Mesenchymal stem cell (in vitro differentiated cells and primary cell): ENCODE data around the gene CIITA.

Experiments
- DNase-seq: peaks from one replicate; pipeline ENCODE4 v3.0.0-alpha.2; 2013
- H2AFZ ChIP-seq: one replicate; pipeline ENCODE4 v1.6.1; 2013; ENCODE audit warnings: low read depth, mild to moderate bottlenecking, control low read depth, inconsistent platforms, low read length, moderate library complexity
- H2AK5ac ChIP-seq: 2 replicates; pipeline ENCODE4 v1.6.1; 2013; ENCODE audit warnings: low read length, moderate library complexity, mild to moderate bottlenecking, inconsistent platforms; ENCODE audit not compliant: severe bottlenecking
- H2BK120ac ChIP-seq: one replicate; pipeline ENCODE4 v1.6.1; 2013; ENCODE audit warnings: low read depth, mild to moderate bottlenecking, inconsistent platforms, low read length, moderate library complexity
- H2BK12ac ChIP-seq, 2 experiments: one replicate each; pipeline ENCODE4 v1.6.1; 2013; ENCODE audit warnings: inconsistent platforms in 2 of 2, low read length in 2 of 2, mild to moderate bottlenecking in 2 of 2, moderate library complexity in 2 of 2, control low read depth in 1 of 2
- H2BK15ac ChIP-seq: one replicate; pipeline ENCODE4 v1.6.1; 2013; ENCODE audit warnings: mild to moderate bottlenecking, low read depth, inconsistent platforms; ENCODE audit not compliant: poor library complexity, severe bottlenecking
- H2BK5ac ChIP-seq: 2 replicates; pipeline ENCODE4 v1.6.1; 2013; ENCODE audit warnings: low read depth, mild to moderate bottlenecking, low read length, control low read depth, inconsistent platforms; ENCODE audit not compliant: poor library complexity, severe bottlenecking
- H3K14ac ChIP-seq, 2 experiments: one replicate each; pipeline ENCODE4 v1.6.1; 2013; ENCODE audit warnings: inconsistent platforms in 2 of 2, low read length in 2 of 2, control low read depth in 1 of 2, mild to moderate bottlenecking in 1 of 2, moderate library complexity in 1 of 2
- H3K18ac ChIP-seq, 2 experiments: one replicate each; pipeline ENCODE4 v1.6.1; 2013; ENCODE audit warnings: inconsistent platforms in 2 of 2, low read length in 2 of 2, control low read depth in 1 of 2, low read depth in 1 of 2, mild to moderate bottlenecking in 1 of 2
- H3K23ac ChIP-seq, 2 experiments: one replicate each; pipeline ENCODE4 v1.6.1; 2013; ENCODE audit warnings: inconsistent platforms in 2 of 2, low read length in 2 of 2, mild to moderate bottlenecking in 2 of 2, moderate library complexity in 2 of 2, control low read depth in 1 of 2
- H3K27ac ChIP-seq: 2 replicates; pipeline ENCODE4 v1.5.1; 2013; ENCODE audit warnings: mild to moderate bottlenecking, moderate library complexity, low read length, control low read depth, inconsistent platforms; ENCODE audit not compliant: poor library complexity, severe bottlenecking
- H3K27me3 ChIP-seq, 2 experiments: 2 replicates each; pipeline versions ENCODE4 v1.6.1 to v1.7.0; 2013; ENCODE audit warnings: low read length in 2 of 2, mild to moderate bottlenecking in 2 of 2, moderate library complexity in 2 of 2, control low read depth in 1 of 2, inconsistent platforms in 1 of 2; ENCODE audit not compliant: control insufficient read depth in 1 of 2, insufficient read depth in 1 of 2
- H3K36me3 ChIP-seq, 2 experiments: 2 replicates each; pipeline versions ENCODE4 v1.6.1 to v1.7.0; 2013; ENCODE audit warnings: low read length in 2 of 2, control low read depth in 1 of 2, inconsistent platforms in 1 of 2, low read depth in 1 of 2, mild to moderate bottlenecking in 1 of 2; ENCODE audit not compliant: insufficient read depth in 2 of 2, control insufficient read depth in 1 of 2
- H3K4ac ChIP-seq, 2 experiments: one replicate each; pipeline ENCODE4 v1.6.1; 2013; ENCODE audit warnings: inconsistent platforms in 2 of 2, low read length in 2 of 2, mild to moderate bottlenecking in 2 of 2, moderate library complexity in 2 of 2, control low read depth in 1 of 2, low read depth in 1 of 2
- H3K4me1 ChIP-seq: 2 replicates; pipeline ENCODE4 v1.6.1; 2013; ENCODE audit warnings: low read depth, low read length, control low read depth; ENCODE audit not compliant: control insufficient read depth, insufficient read depth
- H3K4me2 ChIP-seq: 2 replicates; pipeline ENCODE4 v1.6.1; 2013; ENCODE audit warnings: low read length, mild to moderate bottlenecking, inconsistent platforms; ENCODE audit not compliant: poor library complexity, severe bottlenecking
- H3K4me3 ChIP-seq, 2 experiments: 2 replicates each; pipeline versions ENCODE4 v1.5.1 to v1.7.0; 2013; ENCODE audit warnings: low read length in 2 of 2, mild to moderate bottlenecking in 2 of 2, control low read depth in 1 of 2, low read depth in 1 of 2; ENCODE audit not compliant: insufficient read depth in 1 of 2
- H3K79me1 ChIP-seq: replicated peaks from 2 replicates; pipeline ENCODE4 v1.6.1; 2013; ENCODE audit warnings: mild to moderate bottlenecking, control low read depth, low read length, inconsistent platforms; ENCODE audit not compliant: poor library complexity, severe bottlenecking
- H3K9ac ChIP-seq: 2 replicates; pipeline ENCODE4 v1.7.0; 2013; ENCODE audit warnings: mild to moderate bottlenecking, low read length, moderate library complexity
- H3K9me3 ChIP-seq: 2 replicates; pipeline ENCODE4 v1.7.0; 2013; ENCODE audit warnings: mild to moderate bottlenecking, low read length; ENCODE audit not compliant: control insufficient read depth
- H4K8ac ChIP-seq: one replicate; pipeline ENCODE4 v1.6.1; 2013; ENCODE audit warnings: inconsistent platforms, mild to moderate bottlenecking, low read length, moderate library complexity
- H4K91ac ChIP-seq: one replicate; pipeline ENCODE4 v1.6.1; 2013; ENCODE audit warnings: mild to moderate bottlenecking, low read length, inconsistent platforms
- WGBS: methylation state at CpG from one replicate; pipeline ENCODE4 v1.1.7; 2013; ENCODE audit warnings: mixed read lengths; 5-methylcytosine and 5-hydroxymethylcytosine counted together

Gene CIITA

GRCh38 chr16:10957771-10958482 lies 80.9 kb downstream of the CIITA start:
- peak; percentile 75 for DNase-seq
- Histone ChIP-seq H2AK5ac (no peak overlapping the region), H3K18ac (peak overlapping the region in 1 of 2 experiments; percentile 11), H3K23ac (no peak overlapping the region), H3K79me1 (peaks cover 35% of the 10 kb centered on the region), H3K27me3 (no peaks in the 10 kb centered on the region), H3K9ac (no peak overlapping the region), H4K8ac (no peak overlapping the region), H4K91ac (no peak overlapping the region), H3K14ac (no peak overlapping the region), H3K4me3 (no peak overlapping the region), H3K9me3 (no peaks in the 10 kb centered on the region), H2BK120ac (no peak overlapping the region), H2AFZ (no peak overlapping the region), H2BK15ac (no peak overlapping the region), H3K4ac (no peak overlapping the region), H3K4me1 (peaks cover 10% of the 10 kb centered on the region), H3K4me2 (no peak overlapping the region), H2BK12ac (peak overlapping the region in 1 of 2 experiments; percentile 29), H2BK5ac (no peak overlapping the region), H3K36me3 (peaks cover 7 to 17% of the 10 kb centered on the region in 2 experiments), H3K27ac (no peak overlapping the region)
- WGBS: 90% methylated on average over 5 of the region's 6 CpGs

- Histone ChIP-seq H3K14ac (no peak overlapping the region), H3K27me3 (no peaks in the 10 kb centered on the region)
Measured at GRCh38 chr16:10959161-10959560, 82.2 kb downstream of the CIITA start.

GRCh38 chr16:10961231-10961630 lies 84.2 kb downstream of the CIITA start:
- peak overlapping the region; percentile 12 to 31 for H3K18ac ChIP-seq
- WGBS: 25% methylated on average over 7 of the region's 7 CpGs
- H2BK120ac ChIP-seq: no peak overlapping the region
- H3K4me2 ChIP-seq: no peak overlapping the region
- H3K27ac ChIP-seq: peak overlapping the region; percentile 59
- peak overlapping the region; percentile 78 for H3K9ac ChIP-seq
- peak overlapping the region in 1 of 2 experiments; percentile 20 for H2BK12ac ChIP-seq
- H3K4me1 ChIP-seq: peaks cover 7% of the 10 kb centered on the region
- no peaks in the 10 kb centered on the region for H3K27me3 ChIP-seq
- H4K8ac ChIP-seq: no peak overlapping the region
- H4K91ac ChIP-seq: no peak overlapping the region
- no peaks in the 10 kb centered on the region for H3K9me3 ChIP-seq
- H3K4ac ChIP-seq: no peak overlapping the region
- peak; percentile 93 for DNase-seq
- no peak overlapping the region for H2AK5ac ChIP-seq
- peaks cover 25 to 35% of the 10 kb centered on the region in 2 experiments for H3K36me3 ChIP-seq
- H3K14ac ChIP-seq: no peak overlapping the region
- no peak overlapping the region for H2AFZ ChIP-seq
- H3K4me3 ChIP-seq: no peak overlapping the region
- H2BK15ac ChIP-seq: no peak overlapping the region
- H3K23ac ChIP-seq: no peak overlapping the region
- H3K79me1 ChIP-seq: peaks cover 39% of the 10 kb centered on the region
- H2BK5ac ChIP-seq: no peak overlapping the region

More at GRCh38 chr16:10959161-10959560, 82.2 kb downstream of the CIITA start:
- no peak overlapping the region for H3K4ac ChIP-seq
- no peak overlapping the region for H2BK15ac ChIP-seq
- no peak overlapping the region for H2BK120ac ChIP-seq
- no peak overlapping the region for H3K4me2 ChIP-seq
- WGBS: 68% methylated on average over 2 of the region's 5 CpGs
- H2BK5ac ChIP-seq: no peak overlapping the region
- H2BK12ac ChIP-seq: no peak overlapping the region
- H3K36me3 ChIP-seq: peaks cover 16 to 27% of the 10 kb centered on the region in 2 experiments
- H3K18ac ChIP-seq: no peak overlapping the region
- no peak overlapping the region for H3K27ac ChIP-seq
- no peaks in the 10 kb centered on the region for H3K9me3 ChIP-seq
- no peak overlapping the region for H3K23ac ChIP-seq
- no peak overlapping the region for H3K9ac ChIP-seq
- no peak overlapping the region for H2AFZ ChIP-seq
- no peak overlapping the region for H2AK5ac ChIP-seq
- peaks cover 7% of the 10 kb centered on the region for H3K4me1 ChIP-seq
- peaks cover 38% of the 10 kb centered on the region for H3K79me1 ChIP-seq
- no peak overlapping the region for H3K4me3 ChIP-seq
- H4K91ac ChIP-seq: no peak overlapping the region
- H4K8ac ChIP-seq: no peak overlapping the region
- peak; percentile 75 for DNase-seq

- Histone ChIP-seq H3K4me2 (no peak overlapping the region), H2BK12ac (peak overlapping the region in 1 of 2 experiments; percentile 47), H2BK15ac (no peak overlapping the region), H3K4ac (no peak overlapping the region), H3K27ac (no peak overlapping the region), H2BK120ac (no peak overlapping the region), H3K23ac (no peak overlapping the region), H3K4me1 (peaks cover 8% of the 10 kb centered on the region), H2BK5ac (no peak overlapping the region), H3K27me3 (no peaks in the 10 kb centered on the region), H3K9me3 (no peaks in the 10 kb centered on the region), H4K8ac (no peak overlapping the region), H2AFZ (no peak overlapping the region), H3K9ac (peak overlapping the region; percentile 46), H4K91ac (no peak overlapping the region), H3K4me3 (no peak overlapping the region), H2AK5ac (peak overlapping the region; percentile 24), H3K14ac (no peak overlapping the region), H3K36me3 (peaks cover 35 to 43% of the 10 kb centered on the region in 2 experiments), H3K18ac (peak overlapping the region in 1 of 2 experiments; percentile 44), H3K79me1 (peaks cover 40% of the 10 kb centered on the region)
- WGBS: 36% methylated on average over 16 of the region's 20 CpGs
- peak; percentile 89 for DNase-seq
Measured at GRCh38 chr16:10964039-10964890, 87.3 kb downstream of the CIITA start.
